WI38 (cell line): Measurements from ENCODE around the gene IL11.
"Not testable (repeated sequence)": the region's sequence is repeated elsewhere in the genome, so short reads cannot be mapped to it uniquely, and the experiment has no call there.

Experiments
- H3K4me3 ChIP-seq: 2 replicates; pipeline ENCODE4 v1.5.1; 2011; ENCODE audit warnings: low read depth, mild to moderate bottlenecking, control low read depth, low read length
- CTCF ChIP-seq: IDR thresholded peaks from 2 replicates; pipeline ENCODE4 v1.5.1; 2012; ENCODE audit warnings: low read depth, mild to moderate bottlenecking, control low read depth, low read length

IL11 gene

GRCh38 chr19:55407800-55408532, 37.7 kb upstream of the IL11 start:
- no peak for TF ChIP-seq CTCF
- H3K4me3 ChIP-seq = peak overlapping the region; percentile 78

GRCh38 chr19:55407550-55407799, 37.2 kb upstream of the IL11 start, which contains the start of gene UBE2S:
TSS of gene UBE2S (minus strand) at chr19:55407788. CDS start at chr19:55407589, 199 bp downstream.
- peak within 1 kb of the TSS; percentile 78 for H3K4me3 ChIP-seq

GRCh38 chr19:55406826-55407549, 36.7 kb upstream of the IL11 start:
- peak overlapping the region; percentile 78 for H3K4me3 ChIP-seq
- TF ChIP-seq CTCF = no peak

- no peak for TF ChIP-seq CTCF
- peak overlapping the region; percentile 78 for H3K4me3 ChIP-seq
Measured at GRCh38 chr19:55406091-55406825, 36.0 kb upstream of the IL11 start.

- TF ChIP-seq CTCF = no peak
- peak overlapping the region; percentile 78 for H3K4me3 ChIP-seq
Measured at GRCh38 chr19:55405638-55406037, 35.4 kb upstream of the IL11 start.

GRCh38 chr19:55402509-55402908, 32.2 kb upstream of the IL11 start:
- H3K4me3 ChIP-seq = no peak overlapping the region
- TF ChIP-seq CTCF = no peak

GRCh38 chr19:55401390-55401789, 31.1 kb upstream of the IL11 start:
- H3K4me3 ChIP-seq = not testable (repeated sequence)
